ENCODE data around the gene SFMBT1.

SFMBT1 gene

GRCh38 chr3:52880047-52880446 is 165.8 kb downstream of the SFMBT1 start:
- Mint-ChIP-seq H3K27ac (peak overlapping the region; percentile 12), H3K27me3 (no peaks in the 10 kb centered on the region)

GRCh38 chr3:52879581-52879980 is 166.3 kb downstream of the SFMBT1 start:
- Mint-ChIP-seq H3K9me3 (no peaks in the 10 kb centered on the region), H3K4me3 (no peak overlapping the region), H3K27ac (no peak overlapping the region), H3K36me3 (ENCODE audit: low read depth) (peaks cover 27% of the 10 kb centered on the region), H3K27me3 (no peaks in the 10 kb centered on the region), H3K4me1 (ENCODE audit: low read depth) (peaks cover 40% of the 10 kb centered on the region)
- intact Hi-C loops (cut with micrococcal nuclease), result no loop called here

More at GRCh38 chr3:52880047-52880446, 165.8 kb downstream of the SFMBT1 start:
- Mint-ChIP-seq H3K4me1 (ENCODE audit: low read depth) (peaks cover 37% of the 10 kb centered on the region), H3K4me3 (no peak overlapping the region), H3K9me3 (no peaks in the 10 kb centered on the region), H3K36me3 (ENCODE audit: low read depth) (peaks cover 32% of the 10 kb centered on the region)
- intact Hi-C loops (cut with micrococcal nuclease), result no loop called here

- H3K4me3 Mint-ChIP-seq, result no peak overlapping the region
- intact Hi-C loops (cut with micrococcal nuclease), result no loop called here
- H3K36me3 Mint-ChIP-seq (ENCODE audit: low read depth), result peaks cover 27% of the 10 kb centered on the region
- no peak overlapping the region for H3K27ac Mint-ChIP-seq
- peaks cover 40% of the 10 kb centered on the region for H3K4me1 Mint-ChIP-seq (ENCODE audit: low read depth)
- H3K9me3 Mint-ChIP-seq, result no peaks in the 10 kb centered on the region
- H3K27me3 Mint-ChIP-seq, result no peaks in the 10 kb centered on the region
These were observed 166.8 kb downstream of the SFMBT1 start for GRCh38 chr3:52879090-52879489.

- no peak overlapping the region for H3K4me3 Mint-ChIP-seq
- intact Hi-C loops (cut with micrococcal nuclease), result no loop called here
- H3K9me3 Mint-ChIP-seq, result no peaks in the 10 kb centered on the region
- H3K4me1 Mint-ChIP-seq (ENCODE audit: low read depth), result peaks cover 48% of the 10 kb centered on the region
- peaks cover 26% of the 10 kb centered on the region for H3K36me3 Mint-ChIP-seq (ENCODE audit: low read depth)
- H3K27me3 Mint-ChIP-seq, result no peaks in the 10 kb centered on the region
- no peak overlapping the region for H3K27ac Mint-ChIP-seq
These were observed 168.8 kb downstream of the SFMBT1 start for GRCh38 chr3:52877085-52877484.

GRCh38 chr3:52874864-52875587 is 170.8 kb downstream of the SFMBT1 start:
- Mint-ChIP-seq H3K36me3 (ENCODE audit: low read depth) (peaks cover 16% of the 10 kb centered on the region), H3K27me3 (no peaks in the 10 kb centered on the region), H3K4me1 (ENCODE audit: low read depth) (peaks cover 42% of the 10 kb centered on the region), H3K9me3 (no peaks in the 10 kb centered on the region), H3K27ac (no peak overlapping the region), H3K4me3 (no peak overlapping the region)
- intact Hi-C loops (cut with micrococcal nuclease), result no loop called here

- H3K4me3 Mint-ChIP-seq, result no peak overlapping the region
These were observed 171.6 kb downstream of the SFMBT1 start for GRCh38 chr3:52874160-52874701.

GRCh38 chr3:52873433-52874159 is 172.3 kb downstream of the SFMBT1 start:
- Mint-ChIP-seq H3K9me3 (no peaks in the 10 kb centered on the region), H3K4me1 (ENCODE audit: low read depth) (peaks cover 32% of the 10 kb centered on the region), H3K4me3 (no peak overlapping the region), H3K36me3 (ENCODE audit: low read depth) (peaks cover 3% of the 10 kb centered on the region), H3K27ac (no peak overlapping the region), H3K27me3 (no peaks in the 10 kb centered on the region)
- intact Hi-C loops (cut with micrococcal nuclease), result no loop called here

More at GRCh38 chr3:52874160-52874701, 171.6 kb downstream of the SFMBT1 start:
- Mint-ChIP-seq H3K9me3 (no peaks in the 10 kb centered on the region), H3K27ac (no peak overlapping the region), H3K36me3 (ENCODE audit: low read depth) (peaks cover 9% of the 10 kb centered on the region), H3K27me3 (no peaks in the 10 kb centered on the region), H3K4me1 (ENCODE audit: low read depth) (peaks cover 35% of the 10 kb centered on the region)
- intact Hi-C loops (cut with micrococcal nuclease), result no loop called here

GRCh38 chr3:52872245-52872644 is 173.6 kb downstream of the SFMBT1 start:
- Mint-ChIP-seq H3K4me3 (no peak overlapping the region), H3K36me3 (ENCODE audit: low read depth) (no peaks in the 10 kb centered on the region), H3K27me3 (no peaks in the 10 kb centered on the region), H3K9me3 (no peaks in the 10 kb centered on the region), H3K27ac (no peak overlapping the region), H3K4me1 (ENCODE audit: low read depth) (peaks cover 32% of the 10 kb centered on the region)
- intact Hi-C loops (cut with micrococcal nuclease), result no loop called here

- Mint-ChIP-seq H3K27ac (no peak overlapping the region), H3K9me3 (peaks cover 2% of the 10 kb centered on the region), H3K4me3 (no peak overlapping the region), H3K4me1 (ENCODE audit: low read depth) (peaks cover 32% of the 10 kb centered on the region), H3K27me3 (no peaks in the 10 kb centered on the region), H3K36me3 (ENCODE audit: low read depth) (peaks cover 3% of the 10 kb centered on the region)
- intact Hi-C loops (cut with micrococcal nuclease), result no loop called here
These were observed 174.1 kb downstream of the SFMBT1 start for GRCh38 chr3:52871761-52872160.

GRCh38 chr3:52870471-52870870 is 175.4 kb downstream of the SFMBT1 start:
- H3K4me1 Mint-ChIP-seq (ENCODE audit: low read depth), result peaks cover 20% of the 10 kb centered on the region
- peaks cover 14% of the 10 kb centered on the region for H3K9me3 Mint-ChIP-seq
- H3K4me3 Mint-ChIP-seq, result no peak overlapping the region
- H3K36me3 Mint-ChIP-seq (ENCODE audit: low read depth), result peaks cover 15% of the 10 kb centered on the region
- H3K27ac Mint-ChIP-seq, result no peak overlapping the region
- intact Hi-C loops (cut with micrococcal nuclease), result no loop called here
- H3K27me3 Mint-ChIP-seq, result no peaks in the 10 kb centered on the region

GRCh38 chr3:52866427-52866826 is 179.4 kb downstream of the SFMBT1 start:
- intact Hi-C loops (cut with micrococcal nuclease), result no loop called here
- peaks cover 40% of the 10 kb centered on the region for H3K36me3 Mint-ChIP-seq (ENCODE audit: low read depth)
- no peak overlapping the region for H3K27ac Mint-ChIP-seq
- peaks cover 43% of the 10 kb centered on the region for H3K9me3 Mint-ChIP-seq
- H3K27me3 Mint-ChIP-seq, result no peaks in the 10 kb centered on the region
- H3K4me1 Mint-ChIP-seq (ENCODE audit: low read depth), result peaks cover 8% of the 10 kb centered on the region
- H3K4me3 Mint-ChIP-seq, result no peak overlapping the region

GRCh38 chr3:52865994-52866393 is 179.9 kb downstream of the SFMBT1 start:
- Mint-ChIP-seq H3K36me3 (ENCODE audit: low read depth) (peaks cover 41% of the 10 kb centered on the region), H3K27me3 (no peaks in the 10 kb centered on the region), H3K9me3 (peaks cover 43% of the 10 kb centered on the region), H3K27ac (no peak overlapping the region), H3K4me1 (ENCODE audit: low read depth) (peaks cover 8% of the 10 kb centered on the region), H3K4me3 (no peak overlapping the region)
- intact Hi-C loops (cut with micrococcal nuclease), result no loop called here

GRCh38 chr3:52860424-52860768 is 185.5 kb downstream of the SFMBT1 start:
- H3K4me1 Mint-ChIP-seq (ENCODE audit: low read depth), result peaks cover 12% of the 10 kb centered on the region
- intact Hi-C loops (cut with micrococcal nuclease), result no loop called here
- no peak overlapping the region for H3K4me3 Mint-ChIP-seq
- H3K27me3 Mint-ChIP-seq, result no peaks in the 10 kb centered on the region
- peaks cover 54% of the 10 kb centered on the region for H3K36me3 Mint-ChIP-seq (ENCODE audit: low read depth)
- no peak overlapping the region for H3K27ac Mint-ChIP-seq
- H3K9me3 Mint-ChIP-seq, result peaks cover 28% of the 10 kb centered on the region

GRCh38 chr3:52859686-52860423 is 186.0 kb downstream of the SFMBT1 start:
- Mint-ChIP-seq H3K27ac (no peak overlapping the region), H3K9me3 (peaks cover 22% of the 10 kb centered on the region), H3K27me3 (no peaks in the 10 kb centered on the region), H3K36me3 (ENCODE audit: low read depth) (peaks cover 55% of the 10 kb centered on the region), H3K4me3 (no peak overlapping the region), H3K4me1 (ENCODE audit: low read depth) (peaks cover 12% of the 10 kb centered on the region)
- intact Hi-C loops (cut with micrococcal nuclease), result no loop called here
